ENCODE results near the gene TRPM4.

TRPM4 gene

DNA sequence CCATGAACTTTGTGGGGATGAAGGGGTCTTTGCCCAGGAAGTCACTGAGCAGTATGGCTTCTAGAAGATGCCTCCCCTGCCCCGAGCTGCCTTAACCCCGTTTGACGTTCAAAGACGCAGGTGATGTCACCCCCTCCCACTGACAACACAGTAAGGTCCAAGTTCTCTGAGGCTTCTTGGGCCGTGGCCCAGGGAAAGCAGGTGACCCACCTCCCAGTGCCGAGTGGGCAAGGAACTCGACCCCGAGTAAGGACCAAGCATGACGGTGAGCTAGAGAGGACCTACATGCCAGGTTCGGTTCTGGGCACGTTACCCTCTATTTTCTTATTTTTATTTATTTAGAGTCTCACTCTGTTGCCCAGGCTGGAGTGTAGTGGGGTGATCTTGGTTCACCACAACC lies 86.1 kb downstream of the TRPM4 start:
- DNase-seq (no peak), ATAC-seq (no peak)
- Mint-ChIP-seq H3K4me1 (no peaks in the 10 kb centered on the region), H3K4me3 (no peak overlapping the region), H3K36me3 (ENCODE audit: low read depth) (no peaks in the 10 kb centered on the region), H3K27ac (no peak overlapping the region), H3K27me3 (peaks cover 8% of the 10 kb centered on the region), H3K9me3 (no peaks in the 10 kb centered on the region)

DNA sequence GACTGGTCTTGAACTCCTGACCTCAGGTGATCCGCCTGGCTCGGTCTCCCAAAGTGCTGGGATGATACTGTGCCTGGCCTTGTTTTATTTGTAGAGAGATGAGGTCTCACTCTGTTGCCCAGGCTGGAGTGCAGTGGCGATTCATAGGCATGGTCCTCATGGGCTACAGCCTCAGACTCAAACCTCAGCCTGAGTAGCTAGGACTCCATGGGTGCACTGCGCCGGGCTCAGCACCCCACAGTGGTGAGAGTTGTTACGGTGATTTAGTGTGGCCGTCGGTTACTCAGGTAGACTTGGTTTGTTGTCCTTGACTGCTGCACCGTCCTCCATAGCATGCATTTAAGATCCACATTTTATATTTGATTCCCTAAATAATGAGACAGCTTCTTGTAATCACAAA lies 86.7 kb downstream of the TRPM4 start:
- no peak overlapping the region for H3K4me3 Mint-ChIP-seq
- no peaks in the 10 kb centered on the region for H3K4me1 Mint-ChIP-seq
- H3K27ac Mint-ChIP-seq: no peak overlapping the region
- ATAC-seq (no peak), DNase-seq (no peak)
- H3K36me3 Mint-ChIP-seq (ENCODE audit: low read depth): no peaks in the 10 kb centered on the region
- peaks cover 5% of the 10 kb centered on the region for H3K27me3 Mint-ChIP-seq
- H3K9me3 Mint-ChIP-seq: no peaks in the 10 kb centered on the region

GRCh38 chr19:49247676-49248075 lies 90.1 kb downstream of the TRPM4 start:
- no peaks in the 10 kb centered on the region for H3K9me3 Mint-ChIP-seq
- DNase-seq (no peak), ATAC-seq (no peak)
- no peaks in the 10 kb centered on the region for H3K4me1 Mint-ChIP-seq
- H3K27ac Mint-ChIP-seq: no peak overlapping the region
- no peaks in the 10 kb centered on the region for H3K36me3 Mint-ChIP-seq (ENCODE audit: low read depth)
- H3K4me3 Mint-ChIP-seq: no peak overlapping the region
- H3K27me3 Mint-ChIP-seq: peaks cover 14% of the 10 kb centered on the region

DNA sequence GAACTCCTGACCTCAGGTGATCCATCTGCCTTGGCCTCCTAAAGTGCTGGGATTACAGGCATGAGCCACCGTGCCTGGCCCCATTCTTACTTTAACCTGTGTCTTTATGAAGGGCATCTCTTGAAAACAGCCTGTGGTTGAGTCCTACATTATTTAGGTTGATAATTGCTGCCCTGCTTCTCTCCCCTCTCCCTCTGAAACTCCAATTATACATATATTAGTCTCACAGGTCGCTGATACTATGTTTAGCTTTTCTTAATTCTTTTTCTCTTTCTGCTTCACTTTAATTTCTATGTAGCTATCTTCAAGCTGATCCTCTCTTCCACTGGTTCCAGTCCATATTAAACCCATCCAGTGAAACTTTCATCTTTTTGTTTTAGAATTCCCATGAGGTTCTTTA lies 92.3 kb downstream of the TRPM4 start:
- peaks cover 19% of the 10 kb centered on the region for H3K27me3 Mint-ChIP-seq

GRCh38 chr19:49255674-49256073 lies 98.1 kb downstream of the TRPM4 start:
- H3K27ac Mint-ChIP-seq: no peak overlapping the region
- peaks cover 34% of the 10 kb centered on the region for H3K27me3 Mint-ChIP-seq
- ATAC-seq: no peak
- peaks cover 6% of the 10 kb centered on the region for H3K36me3 Mint-ChIP-seq (ENCODE audit: low read depth)
- H3K9me3 Mint-ChIP-seq: peaks cover 21% of the 10 kb centered on the region
- H3K4me3 Mint-ChIP-seq: no peak overlapping the region
- DNase-seq: no peak
- no peaks in the 10 kb centered on the region for H3K4me1 Mint-ChIP-seq

More for the DNA sequence above, 92.3 kb downstream of the TRPM4 start:
- Mint-ChIP-seq H3K9me3 (no peaks in the 10 kb centered on the region), H3K36me3 (ENCODE audit: low read depth) (no peaks in the 10 kb centered on the region), H3K4me3 (no peak overlapping the region), H3K27ac (no peak overlapping the region), H3K4me1 (no peaks in the 10 kb centered on the region)
- ATAC-seq: no peak
- no peak for DNase-seq

GRCh38 chr19:49256691-49257090 lies 99.1 kb downstream of the TRPM4 start:
- Mint-ChIP-seq H3K4me3 (no peak overlapping the region), H3K27ac (no peak overlapping the region), H3K27me3 (peaks cover 32% of the 10 kb centered on the region)

More at GRCh38 chr19:49256691-49257090, 99.1 kb downstream of the TRPM4 start:
- peaks cover 6% of the 10 kb centered on the region for H3K36me3 Mint-ChIP-seq (ENCODE audit: low read depth)
- ATAC-seq: no peak
- DNase-seq: no peak
- no peaks in the 10 kb centered on the region for H3K4me1 Mint-ChIP-seq
- H3K9me3 Mint-ChIP-seq: peaks cover 24% of the 10 kb centered on the region
